ENCODE data around the gene AMMECR1. TPM values are rescaled to one million over a fixed set of nuclear protein-coding genes. Genes with fewer than 3 reads are reported as not detected.

AMMECR1 gene
- total RNA-seq, 4 donors from 2014 or later = 7.4 to 18.9 (median 12.6) TPM

DNA sequence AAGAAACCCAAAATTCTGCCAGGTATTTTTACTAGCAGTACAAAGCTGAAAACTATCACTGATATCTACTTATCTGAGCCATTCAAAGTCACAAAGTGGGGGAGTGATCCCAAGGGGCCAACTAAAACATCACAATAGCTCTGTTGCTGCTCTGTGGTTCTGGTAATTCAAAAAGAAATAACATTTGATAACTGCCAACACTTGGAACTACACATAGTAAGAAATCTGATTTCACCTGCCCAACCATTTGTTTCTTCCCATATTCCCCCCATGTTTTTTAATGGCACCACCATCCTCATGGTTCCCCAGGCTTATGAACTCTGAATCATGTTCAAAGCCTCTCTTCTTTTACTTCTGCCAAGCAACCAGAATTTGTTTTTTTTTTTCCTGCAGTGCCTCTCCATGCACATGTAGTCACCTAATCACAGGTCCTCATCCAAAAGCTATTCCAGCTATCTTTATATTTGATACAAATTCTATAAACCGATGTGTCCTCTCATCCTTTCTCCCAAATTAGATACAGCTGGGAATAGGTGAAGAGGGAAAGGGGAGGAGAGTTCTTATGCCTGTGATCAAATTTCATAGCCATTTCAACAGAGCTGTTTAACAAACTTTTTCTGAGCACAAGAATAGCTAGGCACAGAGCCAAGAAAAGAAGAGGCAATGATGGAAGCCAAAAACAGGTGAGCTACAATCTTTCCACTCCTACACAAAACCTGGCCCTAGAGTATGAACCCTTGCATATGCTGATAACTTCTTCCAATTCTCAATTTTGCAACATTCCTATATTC, 7.7 kb downstream of the AMMECR1 start:
- Histone ChIP-seq H3K9me3 (no peaks in the 10 kb centered on the region), H3K4me1 (peaks cover 4% of the 10 kb centered on the region), H3K4me3 (no peak overlapping the region), H3K27me3 (no peaks in the 10 kb centered on the region), H3K36me3 (no peaks in the 10 kb centered on the region), H3K27ac (no peak overlapping the region)
- no peak for TF ChIP-seq POLR2A (IDR thresholded peaks at IDR 0.05)
- no peak for TF ChIP-seq POLR2AphosphoS5 (IDR thresholded peaks at IDR 0.05)
- TF ChIP-seq, protein P1, sequence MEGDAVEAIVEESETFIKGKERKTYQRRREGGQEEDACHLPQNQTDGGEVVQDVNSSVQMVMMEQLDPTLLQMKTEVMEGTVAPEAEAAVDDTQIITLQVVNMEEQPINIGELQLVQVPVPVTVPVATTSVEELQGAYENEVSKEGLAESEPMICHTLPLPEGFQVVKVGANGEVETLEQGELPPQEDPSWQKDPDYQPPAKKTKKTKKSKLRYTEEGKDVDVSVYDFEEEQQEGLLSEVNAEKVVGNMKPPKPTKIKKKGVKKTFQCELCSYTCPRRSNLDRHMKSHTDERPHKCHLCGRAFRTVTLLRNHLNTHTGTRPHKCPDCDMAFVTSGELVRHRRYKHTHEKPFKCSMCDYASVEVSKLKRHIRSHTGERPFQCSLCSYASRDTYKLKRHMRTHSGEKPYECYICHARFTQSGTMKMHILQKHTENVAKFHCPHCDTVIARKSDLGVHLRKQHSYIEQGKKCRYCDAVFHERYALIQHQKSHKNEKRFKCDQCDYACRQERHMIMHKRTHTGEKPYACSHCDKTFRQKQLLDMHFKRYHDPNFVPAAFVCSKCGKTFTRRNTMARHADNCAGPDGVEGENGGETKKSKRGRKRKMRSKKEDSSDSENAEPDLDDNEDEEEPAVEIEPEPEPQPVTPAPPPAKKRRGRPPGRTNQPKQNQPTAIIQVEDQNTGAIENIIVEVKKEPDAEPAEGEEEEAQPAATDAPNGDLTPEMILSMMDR (IDR thresholded peaks at IDR 0.05) = no peak
- no peak for TF ChIP-seq EP300 (IDR thresholded peaks at IDR 0.05)
- DNase-seq (ENCODE audit: low spot score in 2 of 2) = no peak
- WGBS = 63% methylated on average over 1 of the region's 1 CpG

DNA sequence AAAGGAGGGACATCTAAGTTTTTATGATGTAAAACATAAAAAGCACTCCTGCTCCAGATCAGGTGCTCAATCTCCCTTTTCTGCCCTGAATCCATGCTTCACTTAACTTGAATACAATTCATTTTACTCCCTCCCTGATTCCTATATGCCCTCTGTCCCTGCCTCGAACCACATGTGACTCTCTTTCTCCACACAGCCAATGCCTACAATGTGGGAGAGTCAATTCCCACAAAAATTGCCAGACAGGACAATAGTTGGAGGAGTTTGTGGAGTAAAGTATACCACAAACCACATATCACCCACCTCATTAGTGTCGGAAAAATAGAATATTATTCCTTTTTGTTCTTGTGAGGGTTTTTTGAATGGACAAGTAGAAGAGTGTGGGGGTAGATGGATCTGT, 9.7 kb downstream of the AMMECR1 start:
- WGBS = 83% methylated on average over 2 of the region's 2 CpGs
- H3K4me3 ChIP-seq = no peak overlapping the region
- H3K36me3 ChIP-seq = no peaks in the 10 kb centered on the region
- no peak overlapping the region for H3K27ac ChIP-seq
- no peaks in the 10 kb centered on the region for H3K9me3 ChIP-seq
- no peak for DNase-seq (ENCODE audit: low spot score in 2 of 2)
- TF ChIP-seq POLR2A (IDR thresholded peaks at IDR 0.05) = no peak
- TF ChIP-seq POLR2AphosphoS5 (IDR thresholded peaks at IDR 0.05) = no peak
- TF ChIP-seq, protein P1 (IDR thresholded peaks at IDR 0.05) = no peak
- TF ChIP-seq EP300 (IDR thresholded peaks at IDR 0.05) = no peak
- H3K27me3 ChIP-seq = no peaks in the 10 kb centered on the region
- peaks cover 4% of the 10 kb centered on the region for H3K4me1 ChIP-seq

DNA sequence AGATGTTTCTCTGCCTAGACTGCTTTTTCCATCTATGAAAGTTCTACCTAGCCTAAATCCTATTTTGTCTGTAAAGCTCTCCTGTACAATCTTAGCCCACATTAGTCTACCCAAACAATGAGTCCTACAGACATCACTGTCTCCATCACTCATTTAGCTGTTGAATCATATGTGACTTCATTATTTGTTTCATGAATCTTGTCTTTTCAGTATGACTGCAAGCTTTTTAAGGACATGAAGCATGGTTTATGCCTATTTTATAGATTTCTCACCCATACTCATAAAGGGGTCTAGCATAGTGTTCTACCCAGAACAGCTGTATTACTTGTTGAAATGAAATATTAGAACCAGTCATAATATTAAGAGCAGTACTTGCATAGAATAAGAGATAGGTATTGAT, 13.0 kb downstream of the AMMECR1 start:
- no peak for DNase-seq (ENCODE audit: low spot score in 2 of 2)
- H3K4me3 ChIP-seq = no peak overlapping the region

DNA sequence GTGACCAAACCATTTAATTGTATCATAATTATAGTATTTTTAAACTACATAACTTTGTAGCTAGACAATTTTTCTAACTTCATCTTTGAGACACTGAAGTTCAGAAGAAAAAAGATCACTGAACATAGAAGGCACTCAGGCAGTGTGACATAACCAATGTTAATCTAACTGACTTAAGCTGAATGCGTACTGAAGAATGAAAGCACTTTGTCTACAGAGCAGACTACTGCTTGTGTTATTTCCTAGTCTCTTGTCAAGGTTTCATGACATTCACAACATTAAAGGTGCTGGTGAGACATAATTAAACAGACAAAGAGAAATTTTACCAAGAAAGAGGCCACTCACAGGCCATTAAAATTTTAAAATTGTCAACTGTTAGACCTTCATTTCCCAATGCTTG, 13.5 kb downstream of the AMMECR1 start:
- no peak for DNase-seq (ENCODE audit: low spot score in 2 of 2)
- TF ChIP-seq, protein P1 (IDR thresholded peaks at IDR 0.05) = no peak
- TF ChIP-seq EP300 (IDR thresholded peaks at IDR 0.05) = no peak
- TF ChIP-seq POLR2A (IDR thresholded peaks at IDR 0.05) = no peak
- TF ChIP-seq POLR2AphosphoS5 (IDR thresholded peaks at IDR 0.05) = no peak
- 86% methylated on average over 1 of the region's 1 CpG for WGBS
- H3K27ac ChIP-seq = no peak overlapping the region
- H3K9me3 ChIP-seq = no peaks in the 10 kb centered on the region
- no peak overlapping the region for H3K4me3 ChIP-seq
- H3K36me3 ChIP-seq = no peaks in the 10 kb centered on the region
- H3K27me3 ChIP-seq = no peaks in the 10 kb centered on the region
- no peaks in the 10 kb centered on the region for H3K4me1 ChIP-seq

More for the DNA sequence above, 13.0 kb downstream of the AMMECR1 start:
- TF ChIP-seq POLR2AphosphoS5 (IDR thresholded peaks at IDR 0.05) (no peak), EP300 (IDR thresholded peaks at IDR 0.05) (no peak), POLR2A (IDR thresholded peaks at IDR 0.05) (no peak)
- TF ChIP-seq, protein P1 (IDR thresholded peaks at IDR 0.05) = no peak
- Histone ChIP-seq H3K4me1 (no peaks in the 10 kb centered on the region), H3K36me3 (no peaks in the 10 kb centered on the region), H3K27ac (no peak overlapping the region), H3K9me3 (no peaks in the 10 kb centered on the region), H3K27me3 (no peaks in the 10 kb centered on the region)

DNA sequence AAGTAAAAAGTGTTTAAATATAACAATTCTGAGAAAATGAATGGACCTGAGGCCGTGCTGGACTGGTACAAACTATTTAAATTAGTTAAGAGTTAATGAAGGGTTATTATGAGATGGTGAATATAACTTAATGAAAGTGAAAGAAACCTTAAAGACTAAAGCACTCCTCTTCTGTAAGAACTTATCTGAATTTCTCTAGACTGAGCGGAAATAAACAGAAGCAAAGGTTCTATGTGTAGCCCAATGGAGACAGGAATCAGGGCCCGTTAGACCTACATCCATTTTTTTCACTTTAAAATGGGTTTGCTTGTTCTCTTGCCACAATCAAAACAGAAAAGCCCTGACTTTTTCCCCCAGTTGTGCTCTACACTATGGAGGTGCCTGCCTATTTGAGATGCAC, 14.9 kb downstream of the AMMECR1 start:
- 81% methylated on average over 3 of the region's 3 CpGs for WGBS
- H3K9me3 ChIP-seq = no peaks in the 10 kb centered on the region
- no peaks in the 10 kb centered on the region for H3K36me3 ChIP-seq
- no peaks in the 10 kb centered on the region for H3K4me1 ChIP-seq
- no peak for TF ChIP-seq EP300 (IDR thresholded peaks at IDR 0.05)
- TF ChIP-seq POLR2AphosphoS5 (IDR thresholded peaks at IDR 0.05) = no peak
- no peak for TF ChIP-seq POLR2A (IDR thresholded peaks at IDR 0.05)
- TF ChIP-seq, protein P1 (IDR thresholded peaks at IDR 0.05) = no peak
- H3K27ac ChIP-seq = no peak overlapping the region
- DNase-seq (ENCODE audit: low spot score in 2 of 2) = no peak
- no peaks in the 10 kb centered on the region for H3K27me3 ChIP-seq
- H3K4me3 ChIP-seq = no peak overlapping the region
